Renal pelvis (tissue), 4 donors: ENCODE results near the gene HBS1L. TPM values are rescaled to one million over a fixed set of nuclear protein-coding genes. Genes with fewer than 3 reads are reported as not detected.

Experiments used
- DNase-seq: peaks from one replicate; pipeline ENCODE4 v3.0.0-alpha.2; 2013
- polyA plus RNA-seq, 3 donors: library from polyadenylated mRNA; unstranded; fragments of 120-200 nt; gene quantifications; one replicate each; pipeline ENCODE4 v1.2.1, GENCODE V29; 2013; ENCODE audit not compliant: insufficient read length in 3 of 3

HBS1L gene
- polyA plus RNA-seq, 3 donors, result 58.8 to 78.3 (median 69.9) TPM

- no peak for DNase-seq
These were observed 48.2 kb downstream of the HBS1L start for GRCh38 chr6:135006386-135006914.

- DNase-seq, result no peak
These were observed 50.2 kb downstream of the HBS1L start for GRCh38 chr6:135004399-135004798.

- no peak for DNase-seq
These were observed 51.5 kb downstream of the HBS1L start for GRCh38 chr6:135002974-135003703.

- DNase-seq, result peak; percentile 3
These were observed 52.3 kb downstream of the HBS1L start for GRCh38 chr6:135002229-135002844.

GRCh38 chr6:134999107-134999506 is 55.5 kb downstream of the HBS1L start:
- no peak for DNase-seq

- DNase-seq, result no peak
These were observed 57.3 kb downstream of the HBS1L start for GRCh38 chr6:134997133-134997995.

GRCh38 chr6:134995536-134995935 is 59.1 kb downstream of the HBS1L start:
- DNase-seq, result no peak

- DNase-seq, result no peak
These were observed 60.2 kb downstream of the HBS1L start for GRCh38 chr6:134994431-134994830.

GRCh38 chr6:134992155-134992554 is 62.5 kb downstream of the HBS1L start:
- no peak for DNase-seq

GRCh38 chr6:134990262-134990661 is 64.4 kb downstream of the HBS1L start:
- no peak for DNase-seq

GRCh38 chr6:134984821-134985220 is 69.8 kb downstream of the HBS1L start:
- no peak for DNase-seq

- DNase-seq, result no peak
These were observed 70.8 kb downstream of the HBS1L start for GRCh38 chr6:134983823-134984222.

GRCh38 chr6:134982161-134982560 is 72.5 kb downstream of the HBS1L start:
- DNase-seq, result no peak

GRCh38 chr6:134980846-134981245 is 73.8 kb downstream of the HBS1L start:
- DNase-seq, result no peak

GRCh38 chr6:134979142-134979541 is 75.5 kb downstream of the HBS1L start:
- no peak for DNase-seq

GRCh38 chr6:134974370-134974769 is 80.3 kb downstream of the HBS1L start:
- DNase-seq, result no peak

GRCh38 chr6:134967711-134968110 is 86.9 kb downstream of the HBS1L start:
- DNase-seq, result no peak

- DNase-seq, result no peak
These were observed 90.0 kb downstream of the HBS1L start for GRCh38 chr6:134964451-134965203.

GRCh38 chr6:134962421-134962820 is 92.2 kb downstream of the HBS1L start:
- DNase-seq, result no peak

- no peak for DNase-seq
These were observed 93.3 kb downstream of the HBS1L start for GRCh38 chr6:134961366-134961765.

GRCh38 chr6:134959603-134960002 is 95.0 kb downstream of the HBS1L start:
- DNase-seq, result no peak

GRCh38 chr6:134956676-134957075 is 97.9 kb downstream of the HBS1L start:
- no peak for DNase-seq
